Liver (tissue), 2 donors: ENCODE results near the gene POMC.

Source experiments
- CTCF ChIP-seq: fragments of 150-350 bp; IDR thresholded peaks from 2 replicates; pipeline ENCODE4 v1.5.1; 2017; ENCODE audit warnings: improper control_type of control experiment, low read depth, low read length; ENCODE audit not compliant: missing input control
- YY1 ChIP-seq: IDR thresholded peaks from 2 replicates; pipeline ENCODE4 v1.6.1; 2016; ENCODE audit warnings: antibody characterized with exemption, mild to moderate bottlenecking
- donor health status: healthy.

- TF ChIP-seq YY1: no peak
- no peak for TF ChIP-seq CTCF
Observed at GRCh38 chr2:25165992-25166875, 2.1 kb downstream of the POMC start.
